ENCODE results near the gene MAST4. TPM values are rescaled to one million over a fixed set of nuclear protein-coding genes. Genes with fewer than 3 reads are reported as not detected.
"Not testable (repeated sequence)": the region's sequence is repeated elsewhere in the genome, so short reads cannot be mapped to it uniquely, and the experiment has no call there.

The MAST4 gene
- total RNA-seq, 2 experiments from 2014 or later: 27.7 to 28.8 TPM

DNA sequence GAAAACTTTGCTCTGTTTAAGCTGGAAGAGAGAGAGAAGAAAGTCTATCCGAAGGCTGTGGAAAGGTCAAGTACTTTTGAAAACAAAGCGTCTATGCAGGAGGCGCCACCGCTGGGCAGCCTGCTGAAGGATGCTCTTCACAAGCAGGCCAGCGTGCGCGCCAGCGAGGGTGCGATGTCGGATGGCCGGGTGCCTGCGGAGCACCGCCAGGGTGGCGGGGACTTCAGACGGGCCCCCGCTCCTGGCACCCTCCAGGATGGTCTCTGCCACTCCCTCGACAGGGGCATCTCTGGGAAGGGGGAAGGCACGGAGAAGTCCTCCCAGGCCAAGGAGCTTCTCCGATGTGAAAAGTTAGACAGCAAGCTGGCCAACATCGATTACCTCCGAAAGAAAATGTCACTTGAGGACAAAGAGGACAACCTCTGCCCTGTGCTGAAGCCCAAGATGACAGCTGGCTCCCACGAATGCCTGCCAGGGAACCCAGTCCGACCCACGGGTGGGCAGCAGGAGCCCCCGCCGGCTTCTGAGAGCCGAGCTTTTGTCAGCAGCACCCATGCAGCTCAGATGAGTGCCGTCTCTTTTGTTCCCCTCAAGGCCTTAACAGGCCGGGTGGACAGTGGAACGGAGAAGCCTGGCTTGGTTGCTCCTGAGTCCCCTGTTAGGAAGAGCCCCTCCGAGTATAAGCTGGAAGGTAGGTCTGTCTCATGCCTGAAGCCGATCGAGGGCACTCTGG lies 567.8 kb downstream of the MAST4 start:
- intact Hi-C loops (cut with micrococcal nuclease): no loop called here
- Mint-ChIP-seq H3K4me3 (no peak overlapping the region), H3K4me1 (ENCODE audit: low read depth) (peaks cover 71% of the 10 kb centered on the region), H3K9me3 (no peaks in the 10 kb centered on the region), H3K27ac (peak overlapping the region; percentile 50), H3K27me3 (ENCODE audit: low read depth) (no peaks in the 10 kb centered on the region), H3K36me3 (ENCODE audit: low read depth) (peaks cover 26% of the 10 kb centered on the region)
- no peak for DNase-seq
- CTCF ChIA-PET: interaction anchor here (0.6 to 17.9 kb wide), 3 partner anchors 24 to 176 kb away, joined by 3 to 354 read pairs (median 3); partner anchors contain the start of gene CD180

DNA sequence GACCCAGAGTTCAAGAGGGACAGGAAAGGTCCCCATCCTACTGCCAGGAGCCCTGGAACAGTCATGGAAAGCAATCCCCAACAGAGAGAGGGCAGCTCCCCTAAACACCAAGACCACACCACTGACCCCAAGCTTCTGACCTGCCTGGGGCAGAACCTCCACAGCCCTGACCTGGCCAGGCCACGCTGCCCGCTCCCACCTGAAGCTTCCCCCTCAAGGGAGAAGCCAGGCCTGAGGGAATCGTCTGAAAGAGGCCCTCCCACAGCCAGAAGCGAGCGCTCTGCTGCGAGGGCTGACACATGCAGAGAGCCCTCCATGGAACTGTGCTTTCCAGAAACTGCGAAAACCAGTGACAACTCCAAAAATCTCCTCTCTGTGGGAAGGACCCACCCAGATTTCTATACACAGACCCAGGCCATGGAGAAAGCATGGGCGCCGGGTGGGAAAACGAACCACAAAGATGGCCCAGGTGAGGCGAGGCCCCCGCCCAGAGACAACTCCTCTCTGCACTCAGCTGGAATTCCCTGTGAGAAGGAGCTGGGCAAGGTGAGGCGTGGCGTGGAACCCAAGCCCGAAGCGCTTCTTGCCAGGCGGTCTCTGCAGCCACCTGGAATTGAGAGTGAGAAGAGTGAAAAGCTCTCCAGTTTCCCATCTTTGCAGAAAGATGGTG lies 568.8 kb downstream of the MAST4 start:
- DNase-seq: no peak
- peak overlapping the region; percentile 76 for H3K4me3 Mint-ChIP-seq
- peaks cover 26% of the 10 kb centered on the region for H3K36me3 Mint-ChIP-seq (ENCODE audit: low read depth)
- intact Hi-C loops (cut with micrococcal nuclease): no loop called here
- H3K9me3 Mint-ChIP-seq: no peaks in the 10 kb centered on the region
- CTCF ChIA-PET: interaction anchor here (1.3 to 17.9 kb wide), 3 partner anchors 7 to 177 kb away, joined by 3 to 354 read pairs (median 25); partner anchors contain the start of gene CD180
- H3K27ac Mint-ChIP-seq: peak overlapping the region; percentile 50
- peaks cover 64% of the 10 kb centered on the region for H3K4me1 Mint-ChIP-seq (ENCODE audit: low read depth)
- H3K27me3 Mint-ChIP-seq (ENCODE audit: low read depth): no peaks in the 10 kb centered on the region

DNA sequence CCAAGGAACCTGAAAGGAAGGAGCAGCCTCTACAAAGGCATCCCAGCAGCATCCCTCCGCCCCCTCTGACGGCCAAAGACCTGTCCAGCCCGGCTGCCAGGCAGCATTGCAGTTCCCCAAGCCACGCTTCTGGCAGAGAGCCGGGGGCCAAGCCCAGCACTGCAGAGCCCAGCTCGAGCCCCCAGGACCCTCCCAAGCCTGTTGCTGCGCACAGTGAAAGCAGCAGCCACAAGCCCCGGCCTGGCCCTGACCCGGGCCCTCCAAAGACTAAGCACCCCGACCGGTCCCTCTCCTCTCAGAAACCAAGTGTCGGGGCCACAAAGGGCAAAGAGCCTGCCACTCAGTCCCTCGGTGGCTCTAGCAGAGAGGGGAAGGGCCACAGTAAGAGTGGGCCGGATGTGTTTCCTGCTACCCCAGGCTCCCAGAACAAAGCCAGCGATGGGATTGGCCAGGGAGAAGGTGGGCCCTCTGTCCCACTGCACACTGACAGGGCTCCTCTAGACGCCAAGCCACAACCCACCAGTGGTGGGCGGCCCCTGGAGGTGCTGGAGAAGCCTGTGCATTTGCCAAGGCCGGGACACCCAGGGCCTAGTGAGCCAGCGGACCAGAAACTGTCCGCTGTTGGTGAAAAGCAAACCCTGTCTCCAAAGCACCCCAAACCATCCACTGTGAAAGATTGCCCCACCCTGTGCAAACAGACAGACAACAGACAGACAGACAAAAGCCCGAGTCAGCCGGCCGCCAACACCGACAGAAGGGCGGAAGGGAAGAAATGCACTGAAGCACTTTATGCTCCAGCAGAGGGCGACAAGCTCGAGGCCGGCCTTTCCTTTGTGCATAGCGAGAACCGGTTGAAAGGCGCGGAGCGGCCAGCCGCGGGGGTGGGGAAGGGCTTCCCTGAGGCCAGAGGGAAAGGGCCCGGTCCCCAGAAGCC lies 569.6 kb downstream of the MAST4 start:
- peak; percentile 91 for DNase-seq
- CTCF ChIA-PET: interaction anchor here (0.8 to 17.9 kb wide), 7 partner anchors 7 to 348 kb away, joined by 3 to 354 read pairs (median 10); partner anchors contain the start of gene CD180
- Mint-ChIP-seq H3K4me3 (peak overlapping the region; percentile 76), H3K36me3 (ENCODE audit: low read depth) (peaks cover 26% of the 10 kb centered on the region), H3K27ac (peak overlapping the region; percentile 88), H3K4me1 (ENCODE audit: low read depth) (peaks cover 57% of the 10 kb centered on the region), H3K9me3 (no peaks in the 10 kb centered on the region), H3K27me3 (ENCODE audit: low read depth) (no peaks in the 10 kb centered on the region)
- intact Hi-C loops (cut with micrococcal nuclease): loop anchor here (1.0 to 2.0 kb wide), 3 partner anchors 42 to 337 kb away; no protein-coding TSS in a partner anchor

DNA sequence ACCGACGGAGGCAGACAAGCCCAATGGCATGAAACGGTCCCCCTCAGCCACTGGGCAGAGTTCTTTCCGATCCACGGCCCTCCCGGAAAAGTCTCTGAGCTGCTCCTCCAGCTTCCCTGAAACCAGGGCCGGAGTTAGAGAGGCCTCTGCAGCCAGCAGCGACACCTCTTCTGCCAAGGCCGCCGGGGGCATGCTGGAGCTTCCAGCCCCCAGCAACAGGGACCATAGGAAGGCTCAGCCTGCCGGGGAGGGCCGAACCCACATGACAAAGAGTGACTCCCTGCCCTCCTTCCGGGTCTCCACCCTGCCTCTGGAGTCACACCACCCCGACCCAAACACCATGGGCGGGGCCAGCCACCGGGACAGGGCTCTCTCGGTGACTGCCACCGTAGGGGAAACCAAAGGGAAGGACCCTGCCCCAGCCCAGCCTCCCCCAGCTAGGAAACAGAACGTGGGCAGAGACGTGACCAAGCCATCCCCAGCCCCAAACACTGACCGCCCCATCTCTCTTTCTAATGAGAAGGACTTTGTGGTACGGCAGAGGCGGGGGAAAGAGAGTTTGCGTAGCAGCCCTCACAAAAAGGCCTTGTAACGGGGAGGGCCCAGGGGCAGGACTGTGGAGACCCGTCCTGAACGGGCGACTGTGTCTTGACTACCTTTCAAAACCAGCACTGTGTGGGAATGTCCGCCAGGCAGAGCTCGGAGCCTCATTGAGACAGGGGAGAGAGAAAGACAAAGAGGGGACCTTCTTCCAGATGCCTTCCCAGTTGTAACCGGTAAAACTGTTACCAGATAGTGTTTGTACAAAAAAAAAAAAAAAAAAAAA lies 570.5 kb downstream of the MAST4 start:
- H3K27me3 Mint-ChIP-seq (ENCODE audit: low read depth): no peaks in the 10 kb centered on the region
- intact Hi-C loops (cut with micrococcal nuclease): loop anchor here (1.0 to 2.0 kb wide), 3 partner anchors 41 to 338 kb away; no protein-coding TSS in a partner anchor
- peaks cover 49% of the 10 kb centered on the region for H3K4me1 Mint-ChIP-seq (ENCODE audit: low read depth)
- CTCF ChIA-PET: interaction anchor here (0.6 to 17.9 kb wide), 10 partner anchors 8 to 349 kb away, joined by 3 to 354 read pairs (median 6); partner anchors contain the start of gene CD180
- H3K27ac Mint-ChIP-seq: peak overlapping the region; percentile 88
- peaks cover 26% of the 10 kb centered on the region for H3K36me3 Mint-ChIP-seq (ENCODE audit: low read depth)
- no peaks in the 10 kb centered on the region for H3K9me3 Mint-ChIP-seq
- peak; percentile 85 for DNase-seq
- H3K4me3 Mint-ChIP-seq: peak overlapping the region; percentile 76

DNA sequence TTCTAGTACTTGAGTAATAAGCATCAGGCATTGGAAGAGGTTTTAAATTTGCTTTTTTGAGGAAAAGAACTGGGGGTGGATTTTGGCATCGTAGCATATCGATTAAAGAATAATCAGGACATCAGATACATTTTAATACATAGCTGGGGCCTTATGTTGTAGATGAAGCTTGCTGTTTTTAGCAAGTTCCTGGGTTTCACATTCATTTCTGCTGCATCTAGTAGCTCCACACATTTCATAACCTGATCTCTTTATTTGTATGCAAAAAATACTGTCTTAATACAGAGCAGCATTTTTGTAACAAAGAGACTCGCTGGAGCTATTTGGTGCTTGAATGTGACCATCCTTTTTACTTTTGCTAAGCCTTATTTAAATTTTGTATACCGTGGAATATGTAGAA lies 571.9 kb downstream of the MAST4 start:
- peaks cover 18% of the 10 kb centered on the region for H3K36me3 Mint-ChIP-seq (ENCODE audit: low read depth)
- peaks cover 35% of the 10 kb centered on the region for H3K4me1 Mint-ChIP-seq (ENCODE audit: low read depth)
- H3K27me3 Mint-ChIP-seq (ENCODE audit: low read depth): no peaks in the 10 kb centered on the region
- H3K27ac Mint-ChIP-seq: peak overlapping the region; percentile 2
- intact Hi-C loops (cut with micrococcal nuclease): no loop called here
- no peak for DNase-seq
- CTCF ChIA-PET: interaction anchor here (0.6 to 17.9 kb wide), 7 partner anchors 10 to 75 kb away, joined by 3 to 354 read pairs (median 10); partner anchors contain the start of gene CD180
- H3K4me3 Mint-ChIP-seq: no peak overlapping the region
- no peaks in the 10 kb centered on the region for H3K9me3 Mint-ChIP-seq

DNA sequence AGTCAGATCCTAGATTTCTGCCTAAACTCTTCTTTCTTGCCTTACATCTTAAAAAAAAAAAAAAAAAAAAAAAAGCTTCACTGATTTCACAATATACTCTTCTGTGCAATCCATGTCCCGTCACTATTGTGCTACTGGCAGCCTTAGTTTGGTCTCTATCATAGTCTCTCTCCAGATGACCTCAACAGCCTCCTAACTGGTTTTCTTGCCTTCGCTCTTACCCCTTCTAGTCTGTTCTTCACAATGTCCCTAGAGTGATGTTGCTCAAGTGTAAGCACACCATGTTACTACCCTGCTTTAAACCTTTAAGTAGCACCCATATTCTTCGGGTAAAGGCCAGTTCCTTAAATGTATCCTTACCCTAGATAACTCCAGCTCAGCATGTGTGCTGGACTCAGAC lies 574.6 kb downstream of the MAST4 start:
- Mint-ChIP-seq H3K27me3 (ENCODE audit: low read depth) (no peaks in the 10 kb centered on the region), H3K36me3 (ENCODE audit: low read depth) (peaks cover 7% of the 10 kb centered on the region), H3K27ac (no peak overlapping the region), H3K4me1 (ENCODE audit: low read depth) (peaks cover 20% of the 10 kb centered on the region), H3K9me3 (peaks cover 4% of the 10 kb centered on the region), H3K4me3 (no peak overlapping the region)
- CTCF ChIA-PET: interaction anchor here (5.7 to 17.9 kb wide), 2 partner anchors 12 to 35 kb away, joined by 25 to 354 read pairs; partner anchors contain the start of gene CD180
- DNase-seq: no peak
- intact Hi-C loops (cut with micrococcal nuclease): no loop called here

DNA sequence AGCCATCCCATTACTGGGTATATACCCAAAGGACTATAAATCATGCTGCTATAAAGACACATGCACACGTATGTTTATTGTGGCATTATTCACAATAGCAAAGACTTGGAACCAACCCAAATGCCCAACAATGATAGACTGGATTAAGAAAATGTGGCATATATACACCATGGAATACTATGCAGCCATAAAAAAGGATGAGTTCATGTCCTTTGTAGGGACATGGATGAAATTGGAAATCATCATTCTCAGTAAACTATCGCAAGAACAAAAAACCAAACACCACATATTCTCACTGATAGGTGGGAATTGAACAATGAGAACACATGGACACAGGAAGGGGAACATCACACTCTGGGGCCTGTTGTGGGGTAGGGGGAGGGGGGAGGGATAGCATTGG lies 577.2 kb downstream of the MAST4 start:
- H3K4me1 Mint-ChIP-seq (ENCODE audit: low read depth); CTCF ChIA-PET; H3K27ac Mint-ChIP-seq; DNase-seq; H3K27me3 Mint-ChIP-seq (ENCODE audit: low read depth); H3K4me3 Mint-ChIP-seq; intact Hi-C loops (cut with micrococcal nuclease): not testable (repeated sequence)
- Mint-ChIP-seq H3K9me3 (peaks cover 18% of the 10 kb centered on the region), H3K36me3 (ENCODE audit: low read depth) (peaks cover 15% of the 10 kb centered on the region)

DNA sequence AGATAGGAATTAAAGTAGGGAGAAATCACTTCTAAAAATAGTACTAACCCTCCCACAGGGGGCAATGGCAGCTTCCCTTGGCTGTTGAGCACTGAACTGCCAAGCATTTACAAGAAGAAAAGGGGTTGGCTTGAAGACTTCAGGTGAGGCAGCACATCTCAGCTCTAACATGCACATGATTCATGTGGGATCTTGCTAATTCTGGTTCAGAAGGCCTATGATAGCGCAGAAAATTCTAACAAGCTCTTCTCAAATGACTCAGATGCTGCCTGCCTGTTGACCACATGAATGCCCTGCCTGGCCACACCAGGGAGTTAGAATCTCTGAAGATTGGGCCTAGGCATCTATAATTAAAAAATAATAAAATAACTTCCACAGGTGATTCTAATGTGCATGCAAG lies 577.8 kb downstream of the MAST4 start:
- Mint-ChIP-seq H3K27ac (no peak overlapping the region), H3K4me1 (ENCODE audit: low read depth) (peaks cover 9% of the 10 kb centered on the region), H3K27me3 (ENCODE audit: low read depth) (no peaks in the 10 kb centered on the region), H3K4me3 (no peak overlapping the region), H3K36me3 (ENCODE audit: low read depth) (peaks cover 15% of the 10 kb centered on the region), H3K9me3 (peaks cover 21% of the 10 kb centered on the region)
- no peak for DNase-seq
- CTCF ChIA-PET: no interaction called here
- intact Hi-C loops (cut with micrococcal nuclease): no loop called here

DNA sequence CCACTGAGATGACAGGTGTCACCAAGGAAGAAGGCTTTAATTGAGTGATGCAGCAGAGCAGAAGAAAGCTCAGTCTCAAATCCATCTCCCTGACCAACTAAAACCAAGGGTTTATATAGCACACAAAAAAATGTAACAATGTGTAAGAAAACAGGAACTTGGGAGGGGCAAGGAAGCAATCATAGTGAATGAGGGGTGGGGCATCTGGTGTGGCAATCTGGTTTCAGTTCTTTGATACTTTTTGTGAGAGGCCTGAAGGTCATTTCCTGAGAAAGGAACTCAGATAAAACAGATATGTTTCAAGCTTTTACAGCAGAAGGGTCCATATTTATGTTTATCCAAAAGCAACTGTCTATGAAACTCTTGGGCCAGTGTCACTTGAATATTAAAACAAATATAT lies 580.7 kb downstream of the MAST4 start:
- Mint-ChIP-seq H3K4me3 (no peak overlapping the region), H3K4me1 (ENCODE audit: low read depth) (peaks cover 24% of the 10 kb centered on the region), H3K9me3 (peaks cover 21% of the 10 kb centered on the region), H3K36me3 (ENCODE audit: low read depth) (peaks cover 15% of the 10 kb centered on the region), H3K27ac (peak overlapping the region; percentile 8), H3K27me3 (ENCODE audit: low read depth) (no peaks in the 10 kb centered on the region)
- CTCF ChIA-PET: interaction anchor here (1.7 kb wide), 1 partner anchor 10 kb away, joined by 10 read pairs; no protein-coding TSS in a partner anchor
- intact Hi-C loops (cut with micrococcal nuclease): no loop called here
- no peak for DNase-seq

DNA sequence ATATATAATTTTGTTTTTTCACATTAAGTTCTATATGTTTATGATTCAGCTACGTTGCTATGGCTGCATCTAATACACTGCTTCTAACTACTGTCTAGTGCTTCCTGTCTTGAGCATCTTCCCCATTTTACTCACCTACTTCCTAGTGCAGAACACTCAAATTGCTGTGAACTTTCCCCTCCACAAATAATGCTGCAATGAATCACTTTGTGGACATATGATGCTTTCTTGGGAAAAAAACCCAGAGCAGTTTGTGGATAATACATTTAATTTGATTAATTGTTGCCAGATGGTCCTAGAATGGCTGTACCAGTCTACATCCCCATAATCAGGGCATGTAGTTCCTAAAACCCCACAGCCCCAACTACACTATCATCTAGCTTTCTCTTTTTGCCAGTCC lies 581.9 kb downstream of the MAST4 start:
- CTCF ChIA-PET: interaction anchor here (1.7 kb wide), 1 partner anchor 11 kb away, joined by 10 read pairs; no protein-coding TSS in a partner anchor
- DNase-seq: no peak
- H3K9me3 Mint-ChIP-seq: peaks cover 21% of the 10 kb centered on the region

DNA sequence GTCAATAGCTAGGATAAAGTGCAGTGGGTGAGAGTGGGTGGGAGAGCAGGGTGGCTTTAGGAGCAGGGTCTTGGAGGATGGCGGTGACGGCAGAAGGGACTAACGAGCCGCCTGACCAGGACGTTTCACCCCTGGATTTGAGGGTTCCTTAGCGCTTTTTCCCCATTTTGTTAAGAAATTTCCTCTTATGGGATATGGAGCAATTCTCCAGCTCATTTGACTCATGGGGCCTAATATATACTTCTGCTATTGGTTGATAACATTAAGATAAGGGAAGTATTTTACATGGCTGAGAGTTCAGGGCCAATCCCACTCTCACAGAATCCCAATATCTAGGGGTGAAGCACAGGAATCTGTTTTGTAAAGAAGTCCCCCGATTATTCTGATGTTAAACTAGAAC lies 582.8 kb downstream of the MAST4 start:
- H3K4me3 Mint-ChIP-seq: no peak overlapping the region

More for the DNA sequence above, 581.9 kb downstream of the MAST4 start:
- no peaks in the 10 kb centered on the region for H3K27me3 Mint-ChIP-seq (ENCODE audit: low read depth)
- peaks cover 34% of the 10 kb centered on the region for H3K4me1 Mint-ChIP-seq (ENCODE audit: low read depth)
- intact Hi-C loops (cut with micrococcal nuclease): no loop called here
- peaks cover 15% of the 10 kb centered on the region for H3K36me3 Mint-ChIP-seq (ENCODE audit: low read depth)
- H3K27ac Mint-ChIP-seq: no peak overlapping the region
- no peak overlapping the region for H3K4me3 Mint-ChIP-seq

More for the DNA sequence above, 582.8 kb downstream of the MAST4 start:
- Mint-ChIP-seq H3K27me3 (ENCODE audit: low read depth) (no peaks in the 10 kb centered on the region), H3K4me1 (ENCODE audit: low read depth) (peaks cover 34% of the 10 kb centered on the region), H3K9me3 (peaks cover 21% of the 10 kb centered on the region), H3K36me3 (ENCODE audit: low read depth) (peaks cover 15% of the 10 kb centered on the region), H3K27ac (no peak overlapping the region)
- DNase-seq: no peak
- CTCF ChIA-PET: no interaction called here
- intact Hi-C loops (cut with micrococcal nuclease): no loop called here

All from activated naive CD4-positive, alpha-beta T cell treated with anti-CD3 and anti-CD28 coated beads for 36 hours (primary cell).